Neural progenitor cell (in vitro differentiated cells): ENCODE results near the gene FNTB.

Experiments used
- CTCF ChIP-seq: fragments of 200-600 bp; sonication (generic); IDR thresholded peaks from 2 replicates; pipeline ENCODE4 v1.5.1; 2017; ENCODE audit warnings: antibody characterized with exemption, mild to moderate bottlenecking
- EZH2phosphoT487 ChIP-seq: fragments of 200-600 bp; sonication (generic); IDR thresholded peaks from 2 replicates; pipeline ENCODE4 v1.6.1; 2017; ENCODE audit warnings: antibody characterized with exemption

- TF ChIP-seq CTCF (no peak), EZH2phosphoT487 (no peak)
Measured at GRCh38 chr14:65044596-65044959, 57.9 kb downstream of the FNTB start.
